NCI-H2227 treated with DMSO at 0.1 percent for 48 hours (cell line): ENCODE results near the gene SLC35G3.
"Not testable (repeated sequence)": the region's sequence is repeated elsewhere in the genome, so short reads cannot be mapped to it uniquely, and the experiment has no call there.

Experiments used
- DNase-seq: peaks from one replicate; lab custom pipeline; 2025; lab: John Stamatoyannopoulos, UW

The SLC35G3 gene

GRCh38 chr17:35194001-35194400, at the start of gene SLC35G3:
TSS of gene SLC35G3 (minus strand) at chr17:35194393. CDS start at chr17:35194307, 86 bp downstream.
- DNase-seq: not testable (repeated sequence)

GRCh38 chr17:35243561-35244340, 49.6 kb upstream of the SLC35G3 start:
- no peak for DNase-seq

GRCh38 chr17:35242805-35243560, 48.8 kb upstream of the SLC35G3 start, which contains the start of gene SLFN5:
TSS of gene SLFN5 (plus strand) at chr17:35243072. CDS start at chr17:35258691, 15,619 bp downstream.
- DNase-seq: peak; percentile 80

GRCh38 chr17:35242158-35242804, 48.1 kb upstream of the SLC35G3 start:
- DNase-seq: peak; percentile 48

GRCh38 chr17:35241520-35241919, 47.3 kb upstream of the SLC35G3 start:
- no peak for DNase-seq

GRCh38 chr17:35240861-35241260, 46.7 kb upstream of the SLC35G3 start:
- no peak for DNase-seq

- DNase-seq: no peak
These were observed 45.6 kb upstream of the SLC35G3 start for GRCh38 chr17:35239823-35240222.

GRCh38 chr17:35238821-35239220, 44.6 kb upstream of the SLC35G3 start:
- DNase-seq: no peak

- DNase-seq: no peak
These were observed 42.6 kb upstream of the SLC35G3 start for GRCh38 chr17:35236821-35237220.

GRCh38 chr17:35235917-35236316, 41.7 kb upstream of the SLC35G3 start:
- DNase-seq: no peak

- no peak for DNase-seq
These were observed 41.1 kb upstream of the SLC35G3 start for GRCh38 chr17:35235289-35235688.

GRCh38 chr17:35234315-35234714, 40.1 kb upstream of the SLC35G3 start:
- DNase-seq: not testable (repeated sequence)

- DNase-seq: no peak
These were observed 35.4 kb upstream of the SLC35G3 start for GRCh38 chr17:35229638-35230037.

GRCh38 chr17:35227546-35227945, 33.4 kb upstream of the SLC35G3 start:
- no peak for DNase-seq

- DNase-seq: no peak
These were observed 30.2 kb upstream of the SLC35G3 start for GRCh38 chr17:35224436-35224835.

- no peak for DNase-seq
These were observed 28.3 kb upstream of the SLC35G3 start for GRCh38 chr17:35222452-35222851.

GRCh38 chr17:35218915-35219314, 24.7 kb upstream of the SLC35G3 start:
- no peak for DNase-seq

GRCh38 chr17:35217107-35217506, 22.9 kb upstream of the SLC35G3 start:
- no peak for DNase-seq

GRCh38 chr17:35214631-35215273, 20.6 kb upstream of the SLC35G3 start:
- DNase-seq: no peak

GRCh38 chr17:35214192-35214591, 20.0 kb upstream of the SLC35G3 start:
- no peak for DNase-seq

- no peak for DNase-seq
These were observed 19.3 kb upstream of the SLC35G3 start for GRCh38 chr17:35213412-35213940.

GRCh38 chr17:35212668-35213067, 18.5 kb upstream of the SLC35G3 start:
- no peak for DNase-seq
